Natural killer cell (primary cell): Measurements from ENCODE around the gene ARHGAP6. TPM values are rescaled to one million over a fixed set of nuclear protein-coding genes. Genes with fewer than 3 reads are reported as not detected.
"Not testable (repeated sequence)": the region's sequence is repeated elsewhere in the genome, so short reads cannot be mapped to it uniquely, and the experiment has no call there.

Experiments used
- ATAC-seq, 3 donors: fragments of 150-1000 bp in 2 of 3; fragments of 200-7000 bp in 1 of 3; cut with Tn5 transposase; 1 replicate in 1 of 3; 2 replicates in 2 of 3; pipeline ENCODE4 v1.10.0; 2021; ENCODE audit warnings: mild to moderate bottlenecking in 2 of 3, moderate library complexity in 2 of 3
- DNase-seq, 2 donors: peaks; one replicate each; pipeline versions ENCODE4 v3.0.0 to v3.0.0-alpha.2; 2013 to 2021; ENCODE audit warnings: mixed read lengths in 1 of 2
- H3K27ac ChIP-seq: one replicate; pipeline ENCODE4 v1.5.1; 2013; ENCODE audit warnings: mild to moderate bottlenecking, low read length
- H3K27me3 ChIP-seq: one replicate; pipeline ENCODE4 v1.6.1; 2013; ENCODE audit warnings: low read length; ENCODE audit not compliant: control insufficient read depth, insufficient read depth
- H3K36me3 ChIP-seq: one replicate; pipeline ENCODE4 v1.6.1; 2013; ENCODE audit warnings: low read length; ENCODE audit not compliant: control insufficient read depth, insufficient read depth
- H3K4me1 ChIP-seq: one replicate; pipeline ENCODE4 v1.6.1; 2013; ENCODE audit warnings: low read length; ENCODE audit not compliant: control insufficient read depth, insufficient read depth
- H3K4me3 ChIP-seq: one replicate; pipeline ENCODE4 v1.5.1; 2013; ENCODE audit warnings: low read length
- H3K9me3 ChIP-seq: one replicate; pipeline ENCODE4 v1.6.1; 2013; ENCODE audit warnings: low read length; ENCODE audit not compliant: control insufficient read depth, insufficient read depth
- H3K27ac Mint-ChIP-seq, 2 donors: one replicate each; pipeline ENCODE4 v1.8.0; 2022; ENCODE audit warnings: mild to moderate bottlenecking in 2 of 2, mixed read lengths in 2 of 2, moderate library complexity in 1 of 2
- H3K27me3 Mint-ChIP-seq, 2 donors: one replicate each; pipeline ENCODE4 v1.8.0; 2022; ENCODE audit warnings: low read depth in 2 of 2, mixed read lengths in 2 of 2
- H3K36me3 Mint-ChIP-seq: one replicate; pipeline ENCODE4 v1.8.0; 2022; ENCODE audit warnings: mixed read lengths
- H3K4me1 Mint-ChIP-seq, 2 donors: one replicate each; pipeline ENCODE4 v1.8.0; 2022; ENCODE audit warnings: mixed read lengths in 2 of 2
- H3K4me3 Mint-ChIP-seq: one replicate; pipeline ENCODE4 v1.8.0; 2022; ENCODE audit warnings: mild to moderate bottlenecking, moderate library complexity, mixed read lengths
- H3K9me3 Mint-ChIP-seq, 2 donors: one replicate each; pipeline ENCODE4 v1.8.0; 2022; ENCODE audit warnings: mixed read lengths in 2 of 2
- CTCF ChIP-seq: fragments of 200-600 bp; IDR thresholded peaks from one replicate; pipeline ENCODE4 v1.8.0; 2022; ENCODE audit warnings: antibody characterized with exemption
- WGBS: methylation state at CpG from one replicate; pipeline ENCODE4 v1.1.7; 2013; ENCODE audit warnings: missing lambda C conversion rate; ENCODE audit not compliant: insufficient coverage; 5-methylcytosine and 5-hydroxymethylcytosine counted together
- intact Hi-C: fragments of 100-400 bp; cut with micrococcal nuclease; formaldehyde crosslinking; loops from one replicate; pipeline ENCODE4 v1.14.2; 2022
- total RNA-seq, 4 donors: library from RNA; stranded (reverse); fragments of 120-200 nt in 1 of 4; gene quantifications; one replicate each; pipeline versions ENCODE4 v1.2.3 to v1.2.4, GENCODE V29; 2013 to 2022

Gene ARHGAP6
- total RNA-seq, 3 donors from 2014 or later (not counting 1 experiment from before 2014, with no cell fraction given): 0.32 to 1.9 (median 1.8) TPM

GRCh38 chrX:11509786-11510185 is 155.9 kb downstream of the ARHGAP6 start:
- H3K9me3 Mint-ChIP-seq: peaks cover 0 to 6% of the 10 kb centered on the region in 2 donors
- H3K4me1 Mint-ChIP-seq: no peaks in the 10 kb centered on the region
- DNase-seq: no peak
- no peaks in the 10 kb centered on the region for H3K36me3 ChIP-seq
- intact Hi-C loops: no loop called here
- H3K36me3 Mint-ChIP-seq: no peaks in the 10 kb centered on the region
- peaks cover 0 to 2% of the 10 kb centered on the region in 2 donors for H3K27me3 Mint-ChIP-seq
- H3K27me3 ChIP-seq: no peaks in the 10 kb centered on the region
- H3K9me3 ChIP-seq: no peaks in the 10 kb centered on the region
- no peak overlapping the region for H3K27ac ChIP-seq
- no peaks in the 10 kb centered on the region for H3K4me1 ChIP-seq
- no peak for ATAC-seq
- TF ChIP-seq CTCF: no peak
- no CpG with 5 or more reads among the region's 3 CpGs for WGBS
- H3K4me3 ChIP-seq: no peak overlapping the region
- no peak overlapping the region for H3K27ac Mint-ChIP-seq
- no peak overlapping the region for H3K4me3 Mint-ChIP-seq

DNA sequence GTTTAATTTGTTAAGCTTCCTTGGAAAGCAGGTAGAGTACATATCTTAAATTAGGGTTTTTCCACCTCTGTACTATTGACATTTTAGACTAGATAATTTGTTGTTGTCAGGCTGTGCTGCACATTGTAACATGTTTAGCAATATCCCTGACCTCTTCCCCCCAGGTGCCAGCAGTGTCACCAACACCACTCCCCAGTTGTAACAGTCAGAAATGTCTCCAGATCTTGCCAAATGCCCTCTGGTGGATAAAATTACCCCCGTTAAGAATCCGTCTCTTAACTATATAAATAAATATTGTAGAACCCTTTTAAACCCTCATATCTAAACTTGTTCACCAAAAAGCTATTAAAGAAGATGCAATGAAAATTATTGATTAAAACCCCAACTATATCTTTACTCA is 161.5 kb downstream of the ARHGAP6 start:
- Histone ChIP-seq H3K27ac (no peak overlapping the region), H3K4me3 (no peak overlapping the region), H3K4me1 (no peaks in the 10 kb centered on the region), H3K27me3 (no peaks in the 10 kb centered on the region), H3K9me3 (no peaks in the 10 kb centered on the region), H3K36me3 (no peaks in the 10 kb centered on the region)
- intact Hi-C loops: no loop called here
- ATAC-seq: no peak
- TF ChIP-seq CTCF: no peak
- peaks cover 5% of the 10 kb centered on the region for H3K36me3 Mint-ChIP-seq
- peaks cover 2 to 6% of the 10 kb centered on the region in 2 donors for H3K27me3 Mint-ChIP-seq
- H3K4me3 Mint-ChIP-seq: no peak overlapping the region
- H3K27ac Mint-ChIP-seq: no peak overlapping the region
- WGBS: no CpG with 5 or more reads among the region's 2 CpGs
- no peaks in the 10 kb centered on the region for H3K4me1 Mint-ChIP-seq
- DNase-seq: no peak
- H3K9me3 Mint-ChIP-seq: peaks cover 0 to 7% of the 10 kb centered on the region in 2 donors

DNA sequence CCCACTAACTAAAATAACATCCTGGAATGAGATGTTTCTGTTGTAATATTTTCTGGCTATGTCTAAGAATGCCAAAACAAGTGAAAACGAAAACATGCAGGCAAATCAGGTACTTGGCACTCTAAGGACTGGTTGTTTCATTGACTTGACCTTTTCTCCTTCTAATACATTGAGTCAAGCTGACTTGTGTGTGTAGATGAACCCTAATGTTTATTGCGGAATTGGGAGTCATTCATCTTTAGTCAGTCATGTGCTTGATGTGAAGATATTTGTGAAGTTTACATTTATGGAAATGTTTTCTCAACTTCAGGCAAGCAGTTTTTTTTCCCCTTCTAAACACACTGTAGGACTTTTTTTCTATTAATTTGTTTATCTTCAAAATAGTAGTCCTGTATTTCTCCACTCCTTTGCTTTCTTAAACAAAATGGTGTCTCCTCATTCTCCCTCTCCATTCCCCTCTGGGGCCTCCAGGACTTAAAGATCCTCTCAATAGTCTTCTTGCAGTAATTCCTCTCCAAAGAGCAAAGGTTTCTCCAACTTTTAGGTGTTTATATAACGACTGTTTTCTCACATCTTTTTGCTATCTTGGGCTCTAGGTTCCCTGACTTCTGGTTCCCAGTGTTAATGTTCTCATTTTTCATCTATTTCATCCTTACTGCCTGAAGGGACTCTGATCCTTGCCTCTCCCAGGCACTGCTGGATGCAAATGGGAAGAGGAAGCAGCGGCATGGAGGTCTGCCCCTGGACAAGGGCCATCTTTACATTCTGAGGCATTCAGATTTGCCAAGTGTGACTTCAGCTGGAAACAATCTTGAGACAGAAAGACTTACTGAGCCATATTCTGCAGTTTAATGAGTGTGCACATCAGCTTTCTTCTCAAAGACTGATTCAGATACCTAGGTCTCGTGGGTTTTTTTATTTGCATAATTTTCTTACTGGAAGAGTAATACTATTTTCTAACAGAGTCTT is 166.4 kb downstream of the ARHGAP6 start:
- Histone ChIP-seq H3K9me3 (no peaks in the 10 kb centered on the region), H3K4me1 (no peaks in the 10 kb centered on the region), H3K36me3 (no peaks in the 10 kb centered on the region), H3K27ac (no peak overlapping the region), H3K27me3 (no peaks in the 10 kb centered on the region), H3K4me3 (no peak overlapping the region)
- Mint-ChIP-seq H3K36me3 (peaks cover 5% of the 10 kb centered on the region), H3K27me3 (peaks cover 0 to 7% of the 10 kb centered on the region in 2 donors), H3K27ac (no peak overlapping the region), H3K9me3 (peaks cover 0 to 2% of the 10 kb centered on the region in 2 donors), H3K4me3 (no peak overlapping the region), H3K4me1 (no peaks in the 10 kb centered on the region)
- WGBS: 83% methylated on average over 3 of the region's 5 CpGs
- no peak for TF ChIP-seq CTCF
- no peak for DNase-seq
- no peak for ATAC-seq
- intact Hi-C loops: no loop called here

GRCh38 chrX:11491375-11491774 is 174.3 kb downstream of the ARHGAP6 start:
- H3K9me3 ChIP-seq, intact Hi-C loops, H3K27me3 Mint-ChIP-seq, H3K36me3 ChIP-seq, H3K36me3 Mint-ChIP-seq, H3K27ac Mint-ChIP-seq, DNase-seq, H3K4me1 ChIP-seq, H3K4me3 ChIP-seq, H3K9me3 Mint-ChIP-seq, ATAC-seq, H3K27ac ChIP-seq, H3K4me1 Mint-ChIP-seq, H3K4me3 Mint-ChIP-seq, H3K27me3 ChIP-seq: not testable (repeated sequence)
- no CpG with 5 or more reads among the region's 2 CpGs for WGBS
